HepG2 (cell line): ENCODE measurements around the gene PCGF3.

Experiments used
- CC2D1A ChIP-seq: sonication (generic); formaldehyde crosslinking; IDR thresholded peaks from 2 replicates; pipeline ENCODE4 v1.8.1; 2023; ENCODE audit warnings: mild to moderate bottlenecking, missing genetic modification reagents
- CENPT ChIP-seq: sonication (generic); formaldehyde crosslinking; IDR thresholded peaks from 2 replicates; pipeline ENCODE4 v1.8.0; 2022; ENCODE audit warnings: low read depth, mild to moderate bottlenecking, moderate library complexity, missing genetic modification reagents
- CTCF ChIP-seq: sonication (generic); formaldehyde crosslinking; IDR thresholded peaks from 2 replicates; pipeline ENCODE4 v1.5.0; 2020; ENCODE audit warnings: mild to moderate bottlenecking, missing genetic modification reagents, moderate library complexity
- FOXJ3 ChIP-seq: sonication (generic); formaldehyde crosslinking; IDR thresholded peaks from 2 replicates; pipeline ENCODE4 v1.4.0; 2020; ENCODE audit warnings: missing genetic modification reagents, mild to moderate bottlenecking, borderline replicate concordance
- MTA1 ChIP-seq: sonication (generic); formaldehyde crosslinking; IDR thresholded peaks from 2 replicates; pipeline ENCODE4 v1.4.0; 2020; ENCODE audit warnings: missing genetic modification reagents, mild to moderate bottlenecking, borderline replicate concordance
- NCOA1 ChIP-seq: sonication (generic); formaldehyde crosslinking; IDR thresholded peaks from 2 replicates; pipeline ENCODE4 v1.9.0; 2021; ENCODE audit warnings: missing genetic modification reagents
- PCBP2 ChIP-seq: fragments of 200-400 bp; formaldehyde crosslinking; optimal IDR thresholded peaks from 2 replicates; pipeline ENCODE3; 2018; ENCODE audit warnings: low read length, low read depth; ENCODE audit not compliant: poor library complexity, severe bottlenecking
- TBL1XR1 ChIP-seq: fragments of 150-350 bp; IDR thresholded peaks from 2 replicates; pipeline ENCODE4 v1.6.1; 2014; ENCODE audit warnings: borderline replicate concordance, low read length; ENCODE audit not compliant: partially characterized antibody
- ZBTB33 ChIP-seq: sonication (generic); formaldehyde crosslinking; IDR thresholded peaks from 2 replicates; pipeline ENCODE4 v1.4.0; 2020; ENCODE audit warnings: missing genetic modification reagents
- ZNF746 ChIP-seq: sonication (generic); formaldehyde crosslinking; IDR thresholded peaks from 2 replicates; pipeline ENCODE4 v1.8.0; 2022; ENCODE audit warnings: mild to moderate bottlenecking, missing genetic modification reagents

DNA sequence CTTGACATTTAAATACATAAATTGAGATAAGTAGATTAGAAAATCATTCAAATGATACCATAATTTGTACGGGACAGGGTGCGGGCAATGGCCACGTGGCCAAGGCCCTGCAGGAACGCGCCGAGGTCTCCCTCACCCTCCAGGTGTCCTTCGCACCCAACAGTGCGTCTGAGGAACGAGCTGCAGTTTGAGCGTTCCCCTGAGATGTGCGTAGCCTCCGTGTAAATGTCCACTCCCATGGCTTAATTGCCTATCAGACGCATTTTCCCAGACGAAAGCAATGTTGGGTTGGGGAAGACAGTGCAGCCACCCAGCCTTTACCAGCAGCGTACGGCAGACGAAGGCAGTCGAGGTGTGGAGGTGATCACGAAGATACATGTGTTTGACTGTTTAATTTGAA lies 63.9 kb downstream of the PCGF3 start:
- TF ChIP-seq MTA1 (CRISPR knock-in tag) (no peak), ZBTB33 (no peak), TBL1XR1 (no peak), CENPT (CRISPR knock-in tag) (no peak), FOXJ3 (CRISPR knock-in tag) (no peak), ZNF746 (CRISPR knock-in tag) (no peak), CC2D1A (no peak), PCBP2 (no peak), CTCF (CRISPR knock-in tag) (no peak), NCOA1 (CRISPR knock-in tag) (no peak)
